ENCODE data around the gene RAP1GAP.

RAP1GAP gene

DNA sequence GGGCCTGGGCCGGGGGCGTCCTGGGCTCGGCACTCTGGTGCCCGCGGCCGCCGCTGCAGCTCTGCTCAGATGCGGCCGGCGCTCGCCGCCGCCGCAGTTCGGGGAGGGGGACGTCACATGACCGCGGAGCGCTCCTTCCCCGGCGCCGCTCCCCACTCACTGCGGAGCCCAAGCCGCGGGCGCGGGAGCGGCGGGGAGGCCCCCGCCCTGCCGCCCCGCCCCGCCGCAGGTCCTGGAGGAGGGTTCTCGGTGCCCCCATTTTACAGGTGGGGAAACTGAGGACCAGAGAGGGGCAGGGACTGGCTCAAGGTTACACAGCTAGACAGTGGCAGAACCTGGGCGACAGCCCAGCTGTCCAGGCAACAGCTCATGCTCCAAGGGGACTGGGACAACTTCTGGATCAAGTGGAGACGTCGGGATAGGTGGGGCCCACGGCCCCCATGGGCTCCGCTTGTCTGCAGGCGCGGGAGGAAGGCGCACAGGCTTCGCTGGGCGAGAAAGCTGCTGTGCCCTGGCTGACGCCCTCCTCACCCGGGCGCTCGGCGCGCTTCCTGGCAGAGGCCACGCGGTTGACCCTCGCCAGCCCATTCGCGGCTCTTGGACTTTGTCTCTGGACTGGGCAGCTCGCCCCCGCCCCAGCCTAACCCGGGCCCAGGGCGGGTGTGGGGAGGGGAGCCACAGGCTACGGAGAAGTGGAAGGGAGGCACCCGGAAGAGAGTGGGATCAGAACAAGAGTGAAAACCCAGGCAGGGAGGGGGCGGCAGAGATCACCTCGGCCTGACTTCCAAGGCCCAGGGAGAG, at the start of gene RAP1GAP:
Gene RAP1GAP (minus strand): TSS at position 100 of the 801 bp plus-strand sequence. CDS start 49,325 bp downstream, outside the sequence.
- peak; percentile 82 for DNase-seq (ENCODE audit: low spot score)

DNA sequence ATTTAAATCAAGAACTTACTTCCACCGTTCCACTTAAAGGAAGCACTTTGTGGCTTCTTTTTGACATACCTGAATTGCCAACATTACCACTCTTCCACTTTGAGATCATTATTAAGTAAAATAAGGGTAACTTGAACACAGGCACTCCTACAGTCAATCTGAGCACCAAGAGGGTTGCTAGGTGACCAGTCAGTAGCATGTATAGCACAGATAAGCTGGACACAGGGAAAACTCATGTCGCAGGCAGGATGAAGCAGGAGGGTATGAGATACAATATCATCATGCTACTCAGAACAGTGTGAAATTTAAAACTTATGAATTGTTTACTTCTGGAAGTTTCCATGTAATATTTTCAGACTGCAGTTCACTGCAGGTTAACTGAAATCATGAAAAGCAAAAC, 47.0 kb upstream of the RAP1GAP start:
- no peak for DNase-seq (ENCODE audit: low spot score)

DNA sequence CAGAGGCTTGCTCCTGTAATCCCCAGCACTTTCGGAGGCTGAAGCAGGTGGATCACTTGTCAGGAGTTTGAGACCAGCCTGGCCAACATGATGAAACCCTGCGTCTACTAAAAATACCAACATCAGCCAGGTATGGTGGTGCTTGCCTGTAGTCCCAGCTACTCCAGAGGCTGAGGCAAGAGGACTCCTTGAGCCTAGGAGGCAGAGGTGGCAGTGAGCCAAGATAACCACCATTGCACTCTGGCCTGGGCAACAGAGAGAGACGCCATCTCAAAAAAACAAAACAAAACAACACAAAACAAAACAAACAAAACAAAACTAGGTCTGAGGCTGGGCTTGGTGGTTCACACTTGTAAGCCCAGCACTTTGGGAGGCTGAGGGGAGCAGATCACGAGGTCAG, 38.7 kb upstream of the RAP1GAP start:
- no peak for DNase-seq (ENCODE audit: low spot score)

DNA sequence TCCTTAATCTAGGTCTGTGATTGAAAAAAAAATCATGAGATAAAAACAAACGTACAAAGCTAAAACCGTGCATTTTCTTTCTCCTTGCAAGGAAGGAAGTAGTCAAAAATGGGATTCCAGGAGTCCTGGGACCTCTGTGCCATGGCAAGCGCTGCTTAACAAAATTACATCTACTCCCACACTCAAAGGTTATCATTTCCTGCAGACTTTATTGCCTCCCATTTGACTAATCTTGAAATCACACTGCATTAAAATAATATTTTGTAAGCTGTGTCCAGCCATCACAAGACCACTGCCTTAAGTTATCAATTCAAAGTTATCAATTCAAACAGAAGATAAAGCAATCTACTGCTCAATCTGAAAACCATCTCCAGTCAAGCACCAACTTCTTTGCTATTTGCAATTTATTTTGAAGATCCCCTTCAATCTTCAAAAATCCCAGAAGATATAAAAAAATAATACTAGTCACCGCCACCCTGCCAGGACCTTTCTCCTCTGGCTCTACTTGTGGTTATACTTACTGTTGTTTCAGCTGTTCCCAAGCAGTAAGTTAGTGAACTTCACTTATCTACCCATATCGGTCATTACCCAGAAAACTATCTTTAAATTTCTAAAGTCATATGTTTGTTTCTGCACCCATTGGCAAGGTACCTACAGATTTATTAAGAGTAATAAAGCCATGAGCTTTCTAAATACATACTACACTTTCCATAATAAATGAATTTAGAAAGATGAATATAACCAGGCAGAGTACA, 38.1 kb upstream of the RAP1GAP start:
- no peak for DNase-seq (ENCODE audit: low spot score)

DNA sequence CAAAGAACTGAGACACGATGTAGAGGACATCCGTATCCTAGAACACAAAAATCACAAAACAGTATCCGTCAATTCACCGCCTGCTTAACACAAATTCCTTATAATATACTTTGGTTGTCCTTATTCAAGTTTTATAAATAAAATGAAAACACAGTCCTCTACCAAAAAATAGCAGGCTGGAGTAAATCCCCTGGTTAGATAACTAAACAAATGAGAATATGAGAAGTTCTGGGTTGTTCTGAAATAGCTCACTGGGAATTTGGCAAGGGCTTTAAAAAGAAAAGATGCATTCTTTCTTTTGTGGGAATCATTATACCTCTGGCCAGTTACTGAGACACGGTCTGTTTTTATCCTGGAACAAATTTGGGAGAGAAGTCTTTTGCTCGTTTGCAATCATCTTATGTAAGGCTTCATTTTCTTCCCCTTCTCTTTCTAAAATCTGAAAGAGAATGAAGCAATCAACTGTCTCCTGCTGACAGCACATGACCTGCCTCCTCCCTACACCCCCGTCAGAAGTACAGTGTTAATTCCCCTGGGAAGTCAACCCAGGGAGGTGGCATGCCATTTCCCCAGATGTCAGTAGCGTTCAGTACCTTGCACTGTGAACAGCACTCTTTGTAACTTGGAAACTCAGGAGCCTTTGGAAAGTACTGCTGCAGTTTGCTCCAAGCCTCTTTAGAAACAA, 37.1 kb upstream of the RAP1GAP start:
- peak; percentile 46 for DNase-seq (ENCODE audit: low spot score)

DNA sequence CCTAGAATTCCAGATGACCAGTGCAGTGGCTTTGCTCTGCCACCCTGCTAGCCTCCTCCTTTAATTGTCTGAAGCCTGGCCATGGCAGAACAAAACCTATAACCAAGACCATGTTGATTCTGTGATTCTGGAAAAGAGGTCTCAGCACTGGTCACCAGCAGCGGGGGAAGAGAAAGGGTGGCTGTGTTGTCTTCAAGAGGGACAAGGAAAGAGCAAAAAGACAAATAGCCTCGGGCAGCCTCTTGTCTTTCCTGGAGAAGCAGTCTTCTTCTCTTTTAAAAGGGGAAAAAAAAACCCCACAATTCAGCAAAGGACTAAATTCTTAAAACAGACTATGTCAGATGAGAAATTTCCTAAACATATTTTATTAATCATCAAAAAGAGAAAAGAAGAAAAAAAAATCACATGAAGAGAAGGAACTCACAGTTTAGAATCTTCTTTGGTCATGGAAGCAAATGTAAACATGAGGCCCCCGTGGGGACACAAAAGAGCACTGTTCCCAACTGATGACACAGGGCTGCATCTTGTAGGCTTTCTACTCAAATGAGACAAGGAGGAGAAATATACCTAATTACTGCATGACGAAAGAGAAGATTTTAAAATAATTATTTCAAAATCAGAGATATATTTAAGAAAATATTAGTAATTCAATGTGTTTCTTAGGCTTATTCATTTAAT, 36.3 kb upstream of the RAP1GAP start:
- DNase-seq (ENCODE audit: low spot score) = no peak

DNA sequence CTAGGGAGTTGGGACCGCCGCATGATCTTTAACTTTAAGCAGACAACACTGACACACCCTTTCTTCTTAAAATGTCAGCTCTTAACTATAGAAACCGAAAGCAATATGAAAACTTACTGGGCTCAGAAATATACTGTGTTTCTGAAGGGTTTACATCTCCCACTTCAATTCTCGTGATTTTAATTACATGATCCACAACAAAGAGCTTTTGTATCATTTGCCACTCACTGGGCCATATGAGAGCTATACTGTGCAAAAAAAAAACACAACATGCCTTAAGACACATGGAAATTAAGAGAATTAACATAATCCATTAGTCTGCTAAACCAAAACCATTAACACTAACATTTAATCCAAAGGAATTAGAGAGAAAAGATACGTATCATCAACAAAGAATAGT, 35.0 kb upstream of the RAP1GAP start:
- DNase-seq (ENCODE audit: low spot score) = no peak

DNA sequence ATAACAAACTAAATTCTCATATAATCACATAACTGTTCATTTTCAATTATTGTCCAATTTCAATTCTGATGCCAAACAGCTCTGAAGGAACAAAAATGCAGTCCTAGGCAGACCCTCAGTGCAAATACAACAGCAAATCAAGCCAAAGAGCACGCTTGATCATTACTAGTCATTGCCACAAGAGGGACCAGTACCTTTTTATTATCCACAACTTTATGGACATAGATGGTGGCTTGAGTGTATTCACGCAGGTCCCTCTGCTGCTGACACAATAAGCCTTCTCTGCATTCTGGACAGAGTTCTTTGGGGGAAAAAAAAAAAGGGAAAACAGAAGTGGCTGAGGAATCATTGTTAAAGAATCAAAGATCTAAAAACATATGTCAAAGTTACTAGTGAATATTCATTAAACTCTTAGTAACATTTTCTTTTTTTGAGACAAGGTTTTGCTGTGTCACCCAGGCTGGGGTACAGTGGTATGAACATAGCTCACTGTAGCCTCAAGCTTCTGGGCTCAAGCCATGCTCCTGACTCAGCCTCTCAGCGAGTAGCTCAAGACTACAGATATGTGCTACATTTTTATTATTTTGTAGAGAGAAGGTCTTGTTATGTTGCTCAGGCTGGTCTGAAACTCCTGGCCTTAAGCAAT, 34.3 kb upstream of the RAP1GAP start:
- peak; percentile 30 for DNase-seq (ENCODE audit: low spot score)

DNA sequence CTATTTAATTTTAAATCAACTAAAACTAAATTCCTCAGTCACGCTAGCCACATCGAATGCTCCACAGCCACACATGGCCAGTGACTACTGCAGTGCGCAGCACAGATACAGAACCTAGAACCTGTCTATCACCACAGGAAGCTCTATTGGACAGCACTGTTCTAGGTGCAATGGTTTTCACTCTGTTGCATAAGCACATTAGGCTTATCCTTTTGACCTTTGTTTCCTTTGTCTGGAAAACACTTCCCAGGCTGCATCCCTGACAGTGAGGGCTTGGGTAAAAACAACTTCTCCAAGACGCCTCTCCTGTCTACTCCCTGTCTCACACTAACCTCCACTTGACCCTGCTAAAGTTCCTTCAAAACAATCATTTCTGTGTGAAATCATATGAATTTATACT, 33.6 kb upstream of the RAP1GAP start:
- DNase-seq (ENCODE audit: low spot score) = no peak

DNA sequence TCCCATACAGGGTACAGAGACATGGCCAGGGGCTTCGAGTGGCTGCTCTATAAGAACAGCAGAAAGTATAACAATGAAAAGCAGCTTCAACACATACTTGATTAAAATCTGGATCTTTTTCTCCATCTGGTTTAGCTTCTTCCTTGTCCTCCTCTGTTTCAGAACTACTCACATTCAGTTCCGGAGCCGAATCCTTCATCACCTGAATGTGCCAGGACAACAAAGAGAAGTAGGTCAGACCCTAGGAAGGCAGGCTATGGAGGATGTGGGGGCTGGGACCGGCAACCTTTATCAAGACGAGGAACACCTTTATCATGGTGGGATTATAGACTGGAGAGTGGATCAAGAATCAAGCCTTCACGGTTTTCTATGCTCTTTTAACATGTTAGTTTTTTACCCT, 32.2 kb upstream of the RAP1GAP start:
- DNase-seq (ENCODE audit: low spot score) = no peak

DNA sequence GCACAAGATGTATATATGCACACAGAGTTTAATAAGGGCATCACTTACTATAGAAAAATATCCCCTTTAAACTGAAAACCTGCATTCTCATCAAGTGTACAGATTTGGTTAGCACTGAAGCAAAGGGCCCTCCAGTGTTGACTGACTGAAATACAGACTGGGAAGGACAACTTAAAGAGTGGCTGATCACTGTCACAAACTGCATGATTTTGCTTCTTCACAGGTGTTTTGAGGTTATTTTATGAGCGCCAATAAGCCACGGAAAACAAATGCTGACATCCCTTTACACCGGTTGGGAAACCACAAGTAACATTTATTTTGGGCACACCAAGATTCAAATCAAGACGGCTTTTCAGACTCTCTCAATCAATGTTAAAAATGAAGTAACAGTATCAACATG, 30.9 kb upstream of the RAP1GAP start:
- no peak for DNase-seq (ENCODE audit: low spot score)

DNA sequence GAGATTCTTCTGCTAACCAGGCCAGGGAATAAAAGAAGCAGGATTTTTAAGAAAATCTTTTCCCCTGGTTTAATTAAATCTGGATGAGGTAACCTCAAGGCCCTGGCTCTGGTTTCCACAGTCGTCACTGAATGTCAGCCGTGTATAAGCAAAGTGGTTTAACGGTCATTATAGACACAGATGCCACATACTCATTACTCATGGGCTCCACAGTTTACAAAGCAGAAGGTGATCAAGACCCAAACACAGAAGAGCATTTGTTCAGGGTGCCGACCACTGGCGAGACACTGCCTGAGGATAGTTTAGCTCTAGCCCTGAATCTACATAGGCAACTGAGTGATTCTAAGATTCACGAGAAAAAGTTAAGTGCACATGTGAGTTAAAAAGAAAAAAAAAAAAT, 27.8 kb upstream of the RAP1GAP start:
- no peak for DNase-seq (ENCODE audit: low spot score)

DNA sequence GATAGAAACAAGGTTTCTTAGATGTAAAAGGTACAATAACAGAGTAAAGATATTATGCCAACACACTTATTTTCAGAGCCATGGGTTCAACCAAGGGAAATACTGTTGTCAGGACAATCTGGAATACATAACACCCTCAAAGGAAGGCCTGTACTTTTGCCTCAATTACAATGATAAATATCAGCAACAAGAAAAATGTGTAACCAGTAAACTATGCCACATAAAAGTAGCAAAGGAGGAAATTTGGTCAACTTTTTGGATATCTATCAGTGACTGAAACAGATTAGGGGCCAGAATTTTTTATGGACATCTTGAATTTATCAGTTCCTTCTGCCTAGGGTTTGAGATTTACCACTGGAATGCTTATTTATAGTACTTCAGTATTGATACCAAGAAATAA, 24.6 kb upstream of the RAP1GAP start:
- DNase-seq (ENCODE audit: low spot score) = no peak

DNA sequence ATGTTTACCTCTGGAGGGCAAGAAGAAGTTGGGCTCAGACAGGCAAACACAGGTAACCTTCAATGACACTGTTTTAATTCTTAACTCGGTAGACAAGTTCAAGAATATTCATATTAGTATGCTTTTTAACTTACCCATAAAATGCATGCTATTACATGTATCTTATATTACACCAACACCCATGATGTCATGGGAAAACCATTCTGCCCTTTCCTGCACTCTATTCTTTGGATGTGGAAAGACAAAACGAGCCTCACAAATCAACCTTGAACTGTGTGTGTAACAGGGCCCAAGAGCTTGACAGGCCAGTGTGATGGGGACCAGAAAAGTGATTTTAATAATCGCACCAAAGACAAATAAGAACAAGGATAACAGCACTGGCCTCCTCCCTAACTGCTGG, 22.6 kb upstream of the RAP1GAP start:
- no peak for DNase-seq (ENCODE audit: low spot score)

DNA sequence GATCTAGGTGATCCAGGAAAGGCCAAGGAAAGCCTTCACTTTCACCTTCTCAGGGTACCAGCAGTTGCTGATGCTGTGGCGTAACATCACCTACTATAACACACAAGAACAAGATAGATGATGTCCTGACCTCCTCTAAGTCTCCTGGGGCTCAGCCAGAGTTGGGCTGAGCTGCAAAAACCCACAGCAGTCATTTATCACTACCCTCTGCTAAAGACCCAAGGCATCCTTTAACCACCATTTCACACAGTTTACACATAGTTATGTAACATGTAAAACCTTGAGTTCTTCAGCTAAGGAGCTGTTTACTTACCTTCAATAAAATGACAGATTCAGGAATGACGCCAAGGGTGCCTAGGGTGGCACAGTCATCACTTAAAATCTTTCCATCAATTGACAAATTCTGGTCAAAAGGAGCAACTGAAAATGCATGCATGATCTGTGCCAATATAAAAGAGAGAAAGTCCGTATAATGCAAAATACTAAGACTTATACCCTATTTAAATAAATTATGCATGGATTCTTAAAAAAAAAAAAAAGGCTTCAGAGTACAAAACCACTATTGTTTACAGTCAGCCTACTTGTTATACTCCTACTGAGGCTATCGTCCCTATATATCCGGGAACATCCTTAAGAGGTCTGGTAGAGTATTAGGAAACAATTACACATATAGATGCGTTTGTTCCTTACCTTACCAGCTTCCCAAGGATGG, 20.7 kb upstream of the RAP1GAP start:
- DNase-seq (ENCODE audit: low spot score) = no peak

DNA sequence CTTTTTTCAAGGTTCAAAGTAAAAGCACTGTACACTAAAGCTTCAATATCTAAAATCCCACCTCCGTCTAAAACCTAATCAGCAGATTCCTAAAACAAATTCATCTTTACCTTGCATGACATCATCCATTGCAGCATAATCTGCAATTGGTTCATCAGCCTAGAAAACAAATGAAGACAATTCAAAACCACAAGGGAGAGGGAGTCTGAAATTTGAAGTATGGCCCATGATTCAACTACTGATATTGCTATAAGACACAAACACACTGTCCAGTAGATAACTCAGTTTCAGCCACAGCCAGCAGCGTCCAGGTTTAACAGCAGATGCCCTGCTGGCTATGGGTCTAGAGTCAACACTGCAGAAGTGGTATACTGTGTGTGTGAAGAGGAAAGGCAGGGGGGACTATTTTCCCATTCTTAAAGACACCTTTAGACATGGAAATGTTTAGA, 17.9 kb upstream of the RAP1GAP start:
- no peak for DNase-seq (ENCODE audit: low spot score)

DNA sequence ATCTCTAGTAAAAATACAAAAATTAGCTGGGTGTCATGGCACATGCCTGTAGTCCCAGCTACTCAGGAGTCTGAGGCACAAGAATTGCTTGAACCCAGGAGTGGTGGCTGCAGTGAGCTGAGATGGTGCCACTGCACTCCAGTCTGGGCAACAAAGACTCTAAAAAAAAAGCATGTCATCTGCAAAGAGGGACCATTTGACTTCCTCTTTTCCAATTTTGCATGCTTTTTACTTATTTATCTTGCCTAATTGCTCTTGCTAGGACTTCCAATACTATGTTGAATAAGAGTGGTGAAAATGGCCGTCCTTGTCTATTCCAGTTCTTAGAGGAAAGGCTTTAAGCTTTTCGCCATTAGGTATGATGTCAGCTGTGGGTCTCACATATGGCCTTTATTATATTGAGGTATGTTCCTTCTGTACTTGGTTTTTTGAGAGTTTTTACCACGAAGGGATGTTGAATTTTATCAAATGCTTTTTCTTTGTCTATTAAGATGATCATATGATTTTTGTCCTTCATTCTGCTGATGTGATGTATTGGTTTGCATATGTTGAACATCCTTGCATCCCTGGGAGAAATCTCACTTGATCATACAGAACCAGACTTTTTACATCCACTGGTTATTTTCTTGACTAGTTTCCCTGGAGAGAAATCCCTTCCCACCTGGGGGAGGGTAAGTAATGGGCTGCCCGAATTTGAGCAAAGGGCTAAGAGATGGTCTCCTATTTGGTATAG, 17.0 kb upstream of the RAP1GAP start:
- DNase-seq (ENCODE audit: low spot score) = no peak

DNA sequence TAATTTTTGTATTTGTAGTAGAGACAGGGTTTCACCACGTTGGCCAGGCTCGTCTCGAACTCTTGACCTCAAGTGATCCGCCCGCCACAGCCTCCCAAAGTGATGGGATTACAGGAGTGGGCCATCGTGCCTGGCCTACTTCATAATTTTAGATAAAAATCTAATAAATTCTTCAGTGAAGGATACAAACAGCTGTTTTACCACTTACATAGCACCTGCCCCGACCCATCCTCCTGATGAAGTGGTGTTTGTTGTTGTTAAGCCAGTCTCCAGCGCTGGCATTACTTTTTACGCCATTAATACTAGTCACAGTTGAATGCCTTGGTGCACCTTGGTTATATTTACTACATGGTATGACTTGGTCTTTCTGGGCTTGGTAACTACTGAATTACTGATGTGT, 12.3 kb upstream of the RAP1GAP start:
- DNase-seq (ENCODE audit: low spot score) = no peak

DNA sequence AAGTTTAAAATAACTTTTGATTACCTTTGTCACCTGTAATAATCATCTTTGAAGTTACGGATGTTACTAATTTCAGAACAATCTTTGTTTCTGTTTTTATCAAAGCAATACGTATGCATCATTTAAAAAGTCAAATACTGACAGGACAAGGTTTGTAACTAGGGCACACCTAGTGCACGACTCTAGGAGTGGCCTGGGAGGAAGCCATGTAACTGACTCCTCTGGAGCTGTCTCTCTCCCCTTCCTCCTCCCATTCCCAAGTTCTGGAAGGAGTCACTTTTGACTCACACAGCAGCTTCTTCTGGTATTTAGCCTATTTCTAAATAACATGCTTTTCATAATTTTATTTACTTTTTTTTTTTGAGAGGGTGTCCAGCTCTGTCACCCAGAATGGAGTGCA, 11.8 kb upstream of the RAP1GAP start:
- no peak for DNase-seq (ENCODE audit: low spot score)

DNA sequence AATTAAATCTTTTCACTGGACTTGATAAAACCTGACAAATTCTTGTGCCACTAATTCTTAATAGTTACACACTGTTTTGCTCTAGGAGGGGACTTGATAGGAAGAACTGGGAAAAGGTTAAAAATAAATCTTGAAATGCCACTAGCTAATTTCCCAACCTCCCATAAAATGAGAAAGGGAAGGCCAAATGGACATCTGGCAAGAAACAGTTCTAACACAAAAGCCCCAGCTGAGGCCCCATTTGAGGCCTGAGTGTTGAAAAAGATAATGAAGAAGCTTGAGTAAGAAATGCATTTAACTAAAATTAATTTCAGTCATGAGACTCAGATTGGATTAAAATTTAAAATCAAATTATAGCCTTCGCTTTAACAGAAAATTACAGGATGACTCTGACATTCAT, 11.2 kb upstream of the RAP1GAP start:
- DNase-seq (ENCODE audit: low spot score) = no peak

Measured in HuH-7 (cell line).